ENCODE measurements around the gene PLEKHA6. TPM values are rescaled to one million over a fixed set of nuclear protein-coding genes. Genes with fewer than 3 reads are reported as not detected.

PLEKHA6 gene
- total and polyA plus RNA-seq, 2 experiments from 2014 or later, result 2.8 to 6.2 TPM

- Histone ChIP-seq H4K20me1 (replicated peaks; ENCODE audit: insufficient read depth) (no peaks in the 10 kb centered on the region), H3K4me3 (no peak overlapping the region), H3K4me2 (no peak overlapping the region), H3K27me3 (ENCODE audit: insufficient read depth) (no peaks in the 10 kb centered on the region), H3K9me2 (ENCODE audit: insufficient read depth) (no peaks in the 10 kb centered on the region), H3K4me1 (ENCODE audit: insufficient read depth) (no peaks in the 10 kb centered on the region), H2AFZ (no peak overlapping the region), H3F3A (replicated peaks; ENCODE audit: low read depth) (no peaks in the 10 kb centered on the region), H3K79me2 (replicated peaks; ENCODE audit: insufficient read depth) (no peaks in the 10 kb centered on the region), H3K36me3 (ENCODE audit: insufficient read depth) (no peaks in the 10 kb centered on the region), H3K27ac (ENCODE audit: low read depth) (no peak overlapping the region)
- Mint-ChIP-seq H3K4me1 (peaks cover 11% of the 10 kb centered on the region), H3K36me3 (ENCODE audit: low read depth) (peaks cover 17% of the 10 kb centered on the region), H3K27me3 (ENCODE audit: insufficient read depth, low read depth, poor library complexity) (no peaks in the 10 kb centered on the region), H3K9me3 (no peaks in the 10 kb centered on the region; the same call in 2 of the 3 replicates), H3K27ac (no peak overlapping the region), H3K4me3 (no peak overlapping the region)
- ATAC-seq (no peak), DNase-seq (ENCODE audit: low spot score) (no peak)
- TF ChIP-seq CTCF (conservative IDR thresholded peaks at IDR 0.05; ENCODE audit: low read depth in 2 of 2) (no peak), ETS1 (IDR thresholded peaks at IDR 0.05) (no peak), EZH2 (IDR thresholded peaks at IDR 0.05; ENCODE audit: low read depth, unreplicated experiment) (no peak), CREB1 (CRISPR knock-in tag; IDR thresholded peaks at IDR 0.05; ENCODE audit: low read depth) (no peak), REST (IDR thresholded peaks at IDR 0.05; ENCODE audit: unreplicated experiment) (no peak), POLR2AphosphoS5 (IDR thresholded peaks at IDR 0.05; ENCODE audit: low read depth) (no peak), ZNF331 (CRISPR knock-in tag; IDR thresholded peaks at IDR 0.05; ENCODE audit: low read depth) (no peak), STAT1 (IDR thresholded peaks at IDR 0.05; ENCODE audit: unreplicated experiment) (no peak), ZNF114 (CRISPR knock-in tag; IDR thresholded peaks at IDR 0.05) (no peak), NANOG (IDR thresholded peaks at IDR 0.05; ENCODE audit: borderline replicate concordance) (no peak), EZH2phosphoT487 (IDR thresholded peaks at IDR 0.05; ENCODE audit: unreplicated experiment) (no peak), JUNB (IDR thresholded peaks at IDR 0.05; ENCODE audit: unreplicated experiment) (no peak)
- TF ChIP-seq, protein P1, sequence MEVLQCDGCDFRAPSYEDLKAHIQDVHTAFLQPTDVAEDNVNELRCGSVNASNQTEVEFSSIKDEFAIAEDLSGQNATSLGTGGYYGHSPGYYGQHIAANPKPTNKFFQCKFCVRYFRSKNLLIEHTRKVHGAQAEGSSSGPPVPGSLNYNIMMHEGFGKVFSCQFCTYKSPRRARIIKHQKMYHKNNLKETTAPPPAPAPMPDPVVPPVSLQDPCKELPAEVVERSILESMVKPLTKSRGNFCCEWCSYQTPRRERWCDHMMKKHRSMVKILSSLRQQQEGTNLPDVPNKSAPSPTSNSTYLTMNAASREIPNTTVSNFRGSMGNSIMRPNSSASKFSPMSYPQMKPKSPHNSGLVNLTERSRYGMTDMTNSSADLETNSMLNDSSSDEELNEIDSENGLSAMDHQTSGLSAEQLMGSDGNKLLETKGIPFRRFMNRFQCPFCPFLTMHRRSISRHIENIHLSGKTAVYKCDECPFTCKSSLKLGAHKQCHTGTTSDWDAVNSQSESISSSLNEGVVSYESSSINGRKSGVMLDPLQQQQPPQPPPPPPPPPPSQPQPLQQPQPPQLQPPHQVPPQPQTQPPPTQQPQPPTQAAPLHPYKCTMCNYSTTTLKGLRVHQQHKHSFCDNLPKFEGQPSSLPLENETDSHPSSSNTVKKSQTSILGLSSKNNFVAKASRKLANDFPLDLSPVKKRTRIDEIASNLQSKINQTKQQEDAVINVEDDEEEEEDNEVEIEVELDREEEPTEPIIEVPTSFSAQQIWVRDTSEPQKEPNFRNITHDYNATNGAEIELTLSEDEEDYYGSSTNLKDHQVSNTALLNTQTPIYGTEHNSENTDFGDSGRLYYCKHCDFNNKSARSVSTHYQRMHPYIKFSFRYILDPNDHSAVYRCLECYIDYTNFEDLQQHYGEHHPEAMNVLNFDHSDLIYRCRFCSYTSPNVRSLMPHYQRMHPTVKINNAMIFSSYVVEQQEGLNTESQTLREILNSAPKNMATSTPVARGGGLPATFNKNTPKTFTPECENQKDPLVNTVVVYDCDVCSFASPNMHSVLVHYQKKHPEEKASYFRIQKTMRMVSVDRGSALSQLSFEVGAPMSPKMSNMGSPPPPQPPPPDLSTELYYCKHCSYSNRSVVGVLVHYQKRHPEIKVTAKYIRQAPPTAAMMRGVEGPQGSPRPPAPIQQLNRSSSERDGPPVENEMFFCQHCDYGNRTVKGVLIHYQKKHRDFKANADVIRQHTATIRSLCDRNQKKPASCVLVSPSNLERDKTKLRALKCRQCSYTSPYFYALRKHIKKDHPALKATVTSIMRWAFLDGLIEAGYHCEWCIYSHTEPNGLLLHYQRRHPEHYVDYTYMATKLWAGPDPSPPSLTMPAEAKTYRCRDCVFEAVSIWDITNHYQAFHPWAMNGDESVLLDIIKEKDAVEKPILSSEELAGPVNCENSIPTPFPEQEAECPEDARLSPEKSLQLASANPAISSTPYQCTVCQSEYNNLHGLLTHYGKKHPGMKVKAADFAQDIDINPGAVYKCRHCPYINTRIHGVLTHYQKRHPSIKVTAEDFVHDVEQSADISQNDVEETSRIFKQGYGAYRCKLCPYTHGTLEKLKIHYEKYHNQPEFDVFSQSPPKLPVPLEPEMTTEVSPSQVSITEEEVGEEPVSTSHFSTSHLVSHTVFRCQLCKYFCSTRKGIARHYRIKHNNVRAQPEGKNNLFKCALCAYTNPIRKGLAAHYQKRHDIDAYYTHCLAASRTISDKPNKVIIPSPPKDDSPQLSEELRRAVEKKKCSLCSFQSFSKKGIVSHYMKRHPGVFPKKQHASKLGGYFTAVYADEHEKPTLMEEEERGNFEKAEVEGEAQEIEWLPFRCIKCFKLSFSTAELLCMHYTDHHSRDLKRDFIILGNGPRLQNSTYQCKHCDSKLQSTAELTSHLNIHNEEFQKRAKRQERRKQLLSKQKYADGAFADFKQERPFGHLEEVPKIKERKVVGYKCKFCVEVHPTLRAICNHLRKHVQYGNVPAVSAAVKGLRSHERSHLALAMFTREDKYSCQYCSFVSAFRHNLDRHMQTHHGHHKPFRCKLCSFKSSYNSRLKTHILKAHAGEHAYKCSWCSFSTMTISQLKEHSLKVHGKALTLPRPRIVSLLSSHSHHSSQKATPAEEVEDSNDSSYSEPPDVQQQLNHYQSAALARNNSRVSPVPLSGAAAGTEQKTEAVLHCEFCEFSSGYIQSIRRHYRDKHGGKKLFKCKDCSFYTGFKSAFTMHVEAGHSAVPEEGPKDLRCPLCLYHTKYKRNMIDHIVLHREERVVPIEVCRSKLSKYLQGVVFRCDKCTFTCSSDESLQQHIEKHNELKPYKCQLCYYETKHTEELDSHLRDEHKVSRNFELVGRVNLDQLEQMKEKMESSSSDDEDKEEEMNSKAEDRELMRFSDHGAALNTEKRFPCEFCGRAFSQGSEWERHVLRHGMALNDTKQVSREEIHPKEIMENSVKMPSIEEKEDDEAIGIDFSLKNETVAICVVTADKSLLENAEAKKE (CRISPR knock-in tag; IDR thresholded peaks at IDR 0.05), result no peak
Measured at GRCh38 chr1:204271970-204272369, 87.8 kb downstream of the PLEKHA6 start.

All from GM23338 (cell line).